GM04504 (cell line): Measurements from ENCODE around the gene TBC1D2B.

Source experiments
- DNase-seq: peaks from one replicate; pipeline ENCODE4 v3.0.0-alpha.2; 2012; ENCODE audit warnings: low read depth

TBC1D2B gene

DNA sequence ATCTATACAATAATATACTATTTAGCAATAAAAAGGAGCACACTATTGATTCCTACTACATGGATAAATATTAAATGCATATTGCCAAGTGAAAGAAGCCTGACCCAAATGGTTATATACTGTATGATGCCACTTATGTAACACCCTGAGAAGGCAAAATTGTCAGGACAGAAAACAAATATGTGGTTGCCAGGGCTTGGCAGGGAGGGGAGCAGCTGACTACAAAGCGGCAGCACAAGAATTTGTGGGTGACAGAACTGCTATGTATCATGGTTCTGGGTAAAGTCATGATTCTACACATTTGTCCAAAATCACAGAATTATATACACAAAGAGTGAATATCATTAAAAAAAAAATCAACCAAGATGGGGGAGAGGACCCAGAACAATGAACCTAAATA lies 22.5 kb downstream of the TBC1D2B start:
- DNase-seq = no peak

DNA sequence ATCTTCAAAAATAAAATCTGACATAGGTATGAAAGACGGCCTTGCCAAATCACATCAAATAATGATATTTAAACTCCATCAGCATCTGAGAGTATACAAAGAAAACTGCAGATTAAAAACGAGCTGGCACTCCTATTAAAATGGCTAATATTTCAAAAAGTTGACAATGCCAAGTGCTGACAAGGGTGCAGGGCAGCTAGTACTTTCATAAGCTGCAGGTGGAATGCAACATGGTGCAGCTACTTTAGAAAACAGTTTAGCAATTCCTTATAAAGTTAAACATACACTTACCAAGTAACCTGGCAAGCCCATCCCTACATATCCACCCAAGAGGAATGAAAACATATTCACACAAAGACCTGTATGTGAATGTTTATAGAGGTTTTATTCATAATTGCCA lies 23.0 kb downstream of the TBC1D2B start:
- no peak for DNase-seq

DNA sequence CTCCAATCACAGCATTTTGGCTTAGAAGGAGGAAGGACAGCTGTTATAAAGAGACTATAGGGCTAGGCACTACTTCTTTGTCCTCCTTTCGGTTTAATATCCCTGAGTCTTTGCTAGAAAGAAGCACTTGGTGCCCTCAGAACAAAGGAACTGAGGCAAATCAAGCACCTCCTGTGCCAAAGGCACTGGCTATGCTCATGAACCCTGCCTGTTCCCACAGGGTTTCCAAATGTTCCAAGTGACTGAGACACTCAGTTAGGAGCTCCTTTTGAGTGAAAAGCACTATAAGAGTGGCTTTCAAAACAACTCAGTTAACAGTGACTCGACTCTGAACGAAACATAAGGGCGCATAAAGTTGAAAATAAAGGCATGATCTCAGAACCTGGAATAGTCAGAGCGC lies 25.0 kb downstream of the TBC1D2B start:
- DNase-seq = no peak

DNA sequence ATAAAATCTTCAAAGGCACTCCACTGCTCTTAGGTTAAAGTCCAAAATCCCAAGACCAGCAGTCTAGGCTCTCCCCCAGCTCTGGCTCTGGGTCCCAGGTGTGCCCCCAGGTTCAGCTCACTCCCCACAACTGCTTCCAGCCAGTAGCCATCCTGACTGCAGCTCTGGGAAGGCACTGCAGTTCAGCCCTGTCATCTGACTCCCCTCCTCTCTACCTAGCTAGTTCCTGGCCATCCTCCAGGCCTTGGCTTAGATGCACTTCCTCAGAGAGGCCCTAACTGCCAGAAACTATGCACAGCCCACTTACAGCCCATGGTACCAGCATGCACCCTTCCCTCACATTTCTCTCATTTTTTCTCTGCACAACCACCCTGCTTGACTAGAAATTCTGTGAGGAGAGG lies 25.5 kb downstream of the TBC1D2B start:
- no peak for DNase-seq

DNA sequence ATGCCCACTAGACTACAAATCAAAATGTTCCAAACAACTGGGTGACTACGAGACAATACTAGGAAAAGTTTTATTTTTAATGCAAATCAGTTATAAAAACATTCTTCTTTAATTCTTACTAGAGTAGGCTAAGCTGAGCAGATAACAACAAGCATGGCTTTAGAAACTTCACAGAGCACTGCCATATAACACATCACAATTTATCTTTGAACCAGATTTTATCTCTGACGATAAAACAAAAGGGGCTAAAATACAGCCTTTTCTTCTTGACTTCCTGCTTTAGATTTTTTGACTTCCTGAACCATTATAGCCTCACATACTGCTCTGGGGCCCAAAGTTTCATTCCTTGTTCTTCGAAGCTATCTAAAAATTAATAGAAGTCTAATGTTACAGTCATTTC lies 25.9 kb downstream of the TBC1D2B start:
- DNase-seq = no peak

DNA sequence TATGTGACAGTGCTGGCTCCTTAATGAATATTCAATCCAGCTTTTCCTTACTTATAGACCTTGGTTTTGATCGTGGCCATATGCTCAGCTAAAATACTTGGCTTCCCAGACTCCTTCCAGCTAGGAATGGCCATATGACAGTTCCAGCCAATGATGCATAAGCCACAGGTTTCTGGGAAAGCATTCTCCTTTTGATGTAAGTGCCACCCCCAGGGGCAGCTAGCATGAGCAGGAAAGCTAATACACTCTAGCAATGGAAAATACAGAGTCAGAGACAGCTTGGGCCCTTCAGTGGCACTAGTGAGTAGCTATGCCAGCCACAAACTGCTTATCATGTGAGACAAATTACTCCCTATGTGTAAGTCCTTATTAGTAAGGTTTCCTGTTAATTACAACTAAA lies 26.7 kb downstream of the TBC1D2B start:
- DNase-seq = no peak

DNA sequence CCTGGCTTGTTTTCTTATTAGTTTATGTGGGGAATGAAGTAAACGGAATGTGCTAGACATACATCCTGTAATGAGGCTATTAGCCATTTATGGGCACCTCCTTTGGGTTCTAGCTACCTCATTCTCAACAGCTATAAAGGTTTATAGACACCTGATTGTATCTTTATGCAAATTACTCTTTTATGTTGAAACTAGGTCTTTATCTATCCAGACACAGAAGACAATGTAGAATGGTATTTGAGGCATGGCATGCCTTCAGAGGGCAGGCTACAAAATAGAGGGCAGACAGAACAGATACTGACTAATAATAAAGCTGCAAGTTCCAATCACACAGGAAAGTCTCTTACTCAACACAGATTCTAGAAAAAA lies 27.1 kb downstream of the TBC1D2B start:
- no peak for DNase-seq

DNA sequence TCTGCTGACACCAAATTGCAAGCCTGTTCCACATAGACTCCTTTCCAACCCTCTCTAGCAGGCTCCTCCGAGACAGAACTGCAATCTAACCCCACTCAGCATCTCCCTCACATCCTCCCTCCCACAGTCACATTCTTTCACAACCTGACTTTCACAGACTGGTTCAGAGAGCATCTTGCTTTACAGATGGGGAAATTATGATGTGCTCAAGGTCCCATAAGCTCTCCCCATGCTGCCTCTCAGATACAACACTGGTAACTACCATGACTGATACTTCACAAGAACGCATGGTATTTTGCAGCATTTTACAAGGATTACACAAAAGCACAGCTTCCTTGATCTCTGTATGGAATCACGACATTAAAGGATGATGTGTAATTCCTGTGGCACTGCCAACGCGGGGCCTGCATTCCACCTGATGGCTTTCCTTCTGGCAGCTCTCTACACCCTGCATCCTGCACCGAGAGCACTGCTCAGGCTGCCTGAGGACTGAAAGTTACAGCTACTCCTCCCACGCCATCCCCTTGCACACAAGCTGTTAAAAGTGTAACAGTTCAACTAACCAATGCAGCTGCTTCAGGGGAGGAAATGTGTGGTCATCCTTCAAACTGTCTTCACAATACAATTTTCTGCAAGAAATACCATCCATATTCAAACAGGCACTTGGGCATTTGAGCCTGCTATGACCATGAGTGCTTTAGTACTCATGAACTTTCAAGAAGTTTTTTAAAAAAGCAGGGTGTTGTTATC lies 27.6 kb downstream of the TBC1D2B start:
- peak; percentile 88 for DNase-seq

DNA sequence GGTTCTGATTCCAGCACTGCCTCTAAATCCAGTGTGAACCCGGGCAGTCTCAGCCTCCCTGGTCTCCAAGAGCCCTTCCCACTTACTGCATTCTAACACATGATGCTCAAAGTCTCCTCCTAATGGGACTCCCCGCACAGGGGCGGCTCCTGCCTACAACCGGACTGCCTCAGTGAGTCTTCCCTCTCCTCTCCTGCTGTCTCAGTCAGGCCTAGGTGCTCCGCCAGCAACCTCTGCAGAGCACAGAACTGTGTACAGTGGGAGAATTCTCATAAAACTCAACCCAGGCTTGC lies 28.9 kb downstream of the TBC1D2B start:
- DNase-seq = no peak

DNA sequence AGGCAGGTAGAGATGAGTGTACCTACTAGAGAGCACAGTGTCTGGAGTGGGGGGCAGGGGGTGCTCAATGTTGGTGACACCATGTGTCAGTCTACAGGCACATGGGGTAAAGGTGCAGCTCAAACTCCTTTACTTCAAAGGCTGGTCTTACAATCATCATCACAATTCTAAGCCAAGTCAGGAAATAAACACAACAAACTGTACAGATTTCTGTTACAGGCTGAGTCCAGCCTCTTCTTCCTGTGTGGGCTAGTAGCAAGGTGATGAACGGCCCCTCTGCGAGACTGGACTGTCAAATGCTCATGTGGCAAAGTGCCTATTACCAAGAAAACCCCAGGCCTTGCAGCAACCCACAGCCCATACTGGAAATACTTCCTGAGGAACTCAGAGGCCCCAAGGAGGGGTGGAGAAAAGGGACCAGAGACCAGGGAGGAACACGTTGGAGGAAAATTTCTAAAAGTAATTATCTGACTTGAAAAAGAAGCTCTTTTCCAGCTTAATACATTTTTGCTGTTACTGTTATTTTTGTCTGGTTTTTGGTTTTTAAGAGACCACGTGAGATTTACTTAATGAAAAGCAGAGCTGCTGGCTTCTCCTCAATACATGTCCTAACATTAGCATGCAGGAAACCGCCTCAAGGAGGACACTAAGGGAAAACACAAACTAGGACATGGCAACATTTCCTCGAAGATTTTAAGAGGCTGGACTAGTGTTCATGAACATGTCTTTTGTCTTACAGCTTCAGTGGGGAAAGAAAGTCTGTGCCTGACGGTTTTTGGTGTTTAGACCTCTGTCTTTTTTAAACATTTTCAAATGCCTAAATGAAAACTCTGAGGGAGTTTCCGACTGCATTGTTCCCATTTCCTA lies 29.5 kb downstream of the TBC1D2B start:
- DNase-seq = no peak

DNA sequence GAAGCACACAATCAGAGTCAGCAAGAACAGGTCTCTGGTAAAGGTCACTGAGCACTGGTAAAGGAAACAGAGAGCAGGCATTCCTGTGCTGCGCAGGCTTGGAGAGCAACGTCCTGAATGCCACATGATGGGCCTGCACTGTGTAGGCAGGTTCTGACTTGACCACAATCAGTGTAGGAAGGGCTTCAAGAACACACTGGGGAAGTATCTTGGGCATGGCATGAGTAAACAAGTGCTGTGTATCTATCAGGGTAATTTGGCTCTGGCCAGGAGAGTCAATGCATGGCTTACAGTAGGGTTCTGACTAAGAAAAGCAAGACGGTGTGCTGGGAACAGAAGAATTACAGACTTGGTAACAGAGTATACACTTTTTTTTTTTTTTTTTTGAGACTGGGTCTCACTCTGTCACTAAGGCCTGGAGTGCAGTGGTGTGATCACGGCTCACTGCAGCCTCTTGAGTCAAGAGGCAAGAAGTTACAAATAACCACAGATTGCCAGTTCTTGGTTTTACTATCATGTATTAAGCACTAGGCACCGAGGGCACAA lies 30.6 kb downstream of the TBC1D2B start:
- DNase-seq = no peak

DNA sequence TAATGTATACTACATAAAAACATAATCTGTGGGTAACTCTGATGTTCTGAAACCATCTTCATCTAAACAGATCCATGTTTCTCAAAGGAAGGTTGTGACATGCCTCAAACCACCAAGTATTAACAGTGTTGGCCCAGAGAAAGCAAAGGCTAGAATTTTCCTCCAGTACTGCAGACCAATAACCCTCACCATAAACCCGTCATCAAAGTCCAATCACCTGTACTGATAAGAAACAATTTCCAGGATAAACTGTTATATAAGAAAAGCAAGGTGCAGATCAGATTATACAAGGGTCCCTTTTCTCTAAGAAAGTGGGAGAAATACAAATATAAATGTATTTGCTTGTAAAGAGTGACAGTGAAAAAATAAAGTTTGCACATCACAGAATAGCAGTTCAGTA lies 32.3 kb downstream of the TBC1D2B start:
- DNase-seq = no peak

DNA sequence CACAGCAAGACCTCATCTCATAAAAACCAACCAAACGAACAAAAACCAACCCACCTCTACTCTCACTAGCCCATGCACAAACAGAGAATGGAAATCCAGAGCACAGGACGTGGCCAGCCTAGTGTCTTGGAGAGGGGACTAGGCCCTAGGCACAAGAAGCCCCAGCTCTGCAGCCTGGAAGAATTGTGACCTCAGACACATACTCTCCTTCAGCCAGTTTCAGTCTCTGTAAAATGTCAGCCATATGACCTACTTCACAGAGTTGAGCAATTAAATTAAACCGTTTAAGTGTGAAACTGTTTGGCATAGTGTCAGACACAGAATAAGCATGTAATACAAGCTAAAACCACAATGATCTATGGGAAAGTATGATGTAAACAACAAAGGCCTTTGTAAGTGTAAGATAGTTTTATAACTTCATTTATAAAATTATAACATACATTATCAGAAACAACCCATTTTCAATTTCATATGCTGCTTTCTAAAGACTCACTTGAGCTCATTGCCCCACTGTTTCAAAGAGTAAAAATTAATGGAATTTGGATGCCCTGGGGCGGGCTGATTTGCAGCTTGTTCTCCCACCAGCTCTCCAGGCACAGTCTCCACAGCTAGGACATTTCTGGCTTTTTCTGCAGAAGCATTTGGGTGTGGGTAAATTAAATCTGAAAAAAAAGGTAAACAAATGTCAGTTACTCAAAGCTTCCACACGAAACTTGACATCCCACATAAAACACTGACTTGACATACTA lies 32.9 kb downstream of the TBC1D2B start:
- DNase-seq = no peak

DNA sequence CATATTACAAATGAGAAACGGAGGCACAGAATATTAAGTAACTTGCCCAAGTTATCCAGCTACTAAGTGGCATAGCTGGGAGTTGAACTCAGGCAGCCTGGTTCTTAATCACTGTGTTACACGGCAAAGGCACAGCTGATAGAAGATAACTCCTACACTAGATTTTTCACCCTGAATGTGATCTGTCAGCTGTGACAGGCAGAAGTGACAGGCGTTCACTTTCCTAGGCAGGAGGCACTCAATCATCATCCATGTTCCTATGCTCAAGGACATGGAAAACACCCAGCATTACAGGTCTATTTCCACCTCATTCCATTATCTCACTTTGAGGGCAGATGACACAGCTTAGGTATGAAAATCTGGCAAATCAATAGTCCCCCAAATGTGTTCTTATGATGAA lies 35.6 kb downstream of the TBC1D2B start:
- DNase-seq = no peak

DNA sequence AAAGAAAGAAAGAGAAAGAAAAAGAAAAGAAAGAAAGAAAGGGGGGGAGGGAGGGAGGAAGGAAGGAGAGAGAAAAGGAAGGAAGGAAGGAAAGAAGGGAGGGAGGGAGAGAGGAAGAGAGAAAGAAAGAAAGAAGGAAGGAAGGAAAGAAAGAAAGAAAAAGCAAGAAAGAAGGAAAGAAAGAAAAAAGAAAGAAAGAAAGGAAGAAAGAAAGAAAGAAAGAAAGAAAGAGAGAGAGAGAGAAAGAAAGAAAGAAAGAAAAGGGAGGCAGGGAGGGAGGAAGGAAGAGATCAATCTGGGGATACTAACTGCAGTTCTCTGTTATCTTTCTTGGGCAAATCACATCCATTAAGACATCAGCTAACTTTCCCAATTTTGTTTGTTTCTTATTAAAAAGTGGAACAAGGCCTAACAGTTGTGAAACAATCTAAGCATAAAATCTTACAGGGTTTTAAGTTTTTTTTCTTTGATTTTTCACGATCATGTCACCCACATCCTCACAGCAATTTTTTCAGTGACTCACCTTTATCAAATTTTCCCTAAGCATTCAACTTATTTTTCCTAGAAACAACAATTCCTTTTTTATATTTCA lies 36.8 kb downstream of the TBC1D2B start:
- no peak for DNase-seq

DNA sequence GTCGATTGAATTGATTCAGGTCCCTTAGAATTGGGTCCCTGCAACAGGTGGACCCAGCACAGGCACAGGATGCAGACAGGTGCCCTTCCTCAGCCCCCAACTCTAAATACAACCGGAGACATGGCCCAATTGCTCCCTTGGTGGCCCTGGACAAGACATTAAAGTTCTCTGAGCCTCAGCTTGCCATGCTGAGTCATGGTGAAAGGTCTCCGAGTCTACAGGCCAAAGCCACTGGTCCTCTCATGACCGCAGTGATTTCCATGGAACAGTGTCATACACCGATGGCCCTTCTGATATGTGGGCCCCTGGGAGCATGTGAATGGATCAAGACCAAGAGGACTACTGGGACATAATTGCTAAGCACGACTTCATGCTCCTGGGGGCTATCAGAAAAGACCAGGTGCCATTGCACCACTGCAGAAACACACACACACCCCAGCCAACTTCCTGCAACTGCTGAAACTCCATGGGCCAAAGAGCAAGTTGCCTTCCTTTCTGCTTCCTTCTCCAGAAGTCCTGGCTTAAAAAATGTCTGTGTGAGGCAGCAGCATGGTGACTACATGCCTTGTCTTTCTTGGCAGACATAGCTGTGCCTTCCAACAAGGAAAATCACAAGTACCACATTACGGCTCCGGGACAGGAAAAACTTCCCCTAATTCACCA lies 38.8 kb downstream of the TBC1D2B start:
- no peak for DNase-seq

DNA sequence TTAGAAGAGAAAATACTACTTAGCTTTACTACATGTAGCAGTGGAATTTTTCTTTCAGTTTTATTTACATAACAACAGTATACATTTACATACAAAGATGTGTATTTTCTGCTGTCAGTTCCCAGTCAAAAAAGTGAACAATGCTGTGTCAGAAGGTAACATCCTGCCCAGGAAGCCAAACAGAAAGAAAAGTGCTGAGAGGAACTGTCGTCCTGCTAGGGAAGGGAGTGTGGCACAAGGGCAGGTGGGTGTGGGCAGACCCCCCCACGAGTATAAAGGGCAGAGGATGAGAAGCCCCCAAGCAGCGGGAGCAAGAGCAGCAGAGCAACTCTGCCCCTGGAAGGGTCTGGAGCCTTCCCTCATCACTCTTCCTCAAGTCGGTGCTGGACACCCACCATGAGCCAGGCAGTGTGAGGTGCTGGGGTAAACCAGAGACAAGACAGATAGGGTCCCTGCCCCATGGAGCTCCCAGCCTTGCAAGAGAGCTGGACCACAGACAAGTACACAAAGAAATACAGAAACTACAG lies 39.7 kb downstream of the TBC1D2B start:
- DNase-seq = no peak

DNA sequence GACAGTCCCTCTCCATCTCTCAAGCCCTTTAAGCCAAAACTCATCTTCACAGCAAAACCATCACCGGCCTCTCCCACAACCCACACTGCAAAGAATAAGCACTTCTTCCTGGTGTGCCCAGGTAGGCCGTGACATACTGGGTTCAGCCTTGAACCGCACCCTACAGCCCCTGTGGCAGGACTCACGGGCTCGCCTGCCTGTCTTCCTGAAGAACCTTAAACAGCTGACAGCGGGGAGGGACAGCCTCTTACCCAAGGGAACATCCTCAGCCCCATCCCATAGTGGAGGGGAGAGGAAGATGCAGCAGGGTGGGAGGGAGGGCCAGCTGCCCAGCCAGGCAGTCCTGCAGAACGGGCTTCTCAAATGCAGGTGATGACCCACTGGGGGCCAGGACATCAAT lies 40.2 kb downstream of the TBC1D2B start:
- no peak for DNase-seq

DNA sequence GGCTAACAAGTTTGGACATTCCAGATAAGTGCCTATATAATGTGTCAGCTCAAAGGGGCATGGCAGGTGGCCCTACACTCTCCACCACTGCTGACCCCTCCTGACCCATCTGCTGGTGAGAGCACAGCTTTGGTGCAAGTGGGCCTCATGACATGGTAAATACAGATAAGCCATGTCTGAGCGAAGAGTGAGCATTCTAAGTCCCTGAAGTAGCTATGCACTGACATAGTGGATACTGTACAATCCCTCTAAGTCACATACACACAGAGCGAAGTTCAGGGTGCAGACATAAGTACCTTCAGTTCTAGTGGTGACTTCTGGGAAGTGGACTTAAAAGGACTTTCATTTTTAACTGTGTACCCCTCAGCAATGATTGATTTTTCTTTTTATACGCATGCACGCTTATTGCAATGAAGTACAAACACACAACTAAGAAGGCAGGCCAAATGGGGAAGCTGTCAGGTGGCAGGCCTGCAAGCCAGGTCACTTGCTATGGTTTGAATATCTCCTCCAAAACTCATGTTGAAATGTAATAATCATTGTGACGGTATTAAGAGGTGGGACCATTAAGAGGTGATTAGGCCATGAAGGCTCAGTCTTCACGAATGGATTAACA lies 41.5 kb downstream of the TBC1D2B start:
- no peak for DNase-seq

DNA sequence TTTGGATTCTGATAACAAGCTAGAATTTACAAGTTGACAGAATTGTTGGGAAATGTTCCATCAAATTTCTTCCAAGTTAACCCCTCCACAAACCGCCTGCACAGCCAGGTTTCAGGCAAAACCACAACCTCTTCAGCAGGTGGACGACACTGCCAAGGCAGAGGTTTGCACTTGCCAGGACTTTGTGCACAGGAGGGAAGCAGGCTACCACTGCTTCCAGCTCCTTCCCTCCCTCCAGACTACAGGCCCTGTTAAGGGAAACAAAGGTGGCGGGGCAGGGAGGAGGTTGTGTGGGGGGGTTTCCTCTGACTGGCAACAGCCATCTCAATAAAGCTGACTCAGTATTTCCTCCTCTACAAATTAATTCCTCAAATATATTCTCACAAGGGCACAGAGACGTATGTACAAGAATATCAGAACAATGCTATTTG lies 42.2 kb downstream of the TBC1D2B start:
- DNase-seq = no peak
